GM12874 (cell line): ENCODE data around the gene HMCES.

Source experiments
- CTCF ChIP-seq: IDR thresholded peaks from 2 replicates; pipeline ENCODE4 v1.5.1; 2011; ENCODE audit warnings: low read depth, mild to moderate bottlenecking, control low read depth, low read length, moderate library complexity; ENCODE audit not compliant: insufficient read depth

HMCES gene

GRCh38 chr3:129313665-129314385 is 35.2 kb downstream of the HMCES start:
- TF ChIP-seq CTCF, result no peak

- 0 out of 2 replicates have a peak, but pooled peaks have one; percentile 19 for TF ChIP-seq CTCF
These were observed 35.9 kb downstream of the HMCES start for GRCh38 chr3:129314386-129315222.

GRCh38 chr3:129315223-129315997 is 36.7 kb downstream of the HMCES start:
- TF ChIP-seq CTCF, result no peak

- TF ChIP-seq CTCF, result no peak
These were observed 37.3 kb downstream of the HMCES start for GRCh38 chr3:129315998-129316247.

GRCh38 chr3:129316248-129317013 is 37.8 kb downstream of the HMCES start:
- peak; percentile 71 for TF ChIP-seq CTCF

- no peak for TF ChIP-seq CTCF
These were observed 38.5 kb downstream of the HMCES start for GRCh38 chr3:129317014-129317771.
